ENCODE measurements around the gene RRAS2.

RRAS2 gene

GRCh38 chr11:14264966-14265365 lies 94.0 kb downstream of the RRAS2 start:
- no peak overlapping the region for H3K27ac Mint-ChIP-seq
- H3K4me3 Mint-ChIP-seq = no peak overlapping the region
- peaks cover 50% of the 10 kb centered on the region for H3K36me3 Mint-ChIP-seq (ENCODE audit: low read depth)
- H3K27me3 Mint-ChIP-seq (ENCODE audit: low read depth) = no peaks in the 10 kb centered on the region
- no peak for TF ChIP-seq CTCF (IDR thresholded peaks at IDR 0.05; ENCODE audit: unreplicated experiment in 3 of 3)
- no peaks in the 10 kb centered on the region for H3K9me3 Mint-ChIP-seq
- H3K4me1 Mint-ChIP-seq = peaks cover 7% of the 10 kb centered on the region

- no peak for TF ChIP-seq CTCF (IDR thresholded peaks at IDR 0.05; ENCODE audit: unreplicated experiment in 3 of 3)
- Mint-ChIP-seq H3K36me3 (ENCODE audit: low read depth) (peaks cover 43% of the 10 kb centered on the region), H3K4me1 (peaks cover 17% of the 10 kb centered on the region), H3K4me3 (no peak overlapping the region), H3K9me3 (no peaks in the 10 kb centered on the region), H3K27ac (no peak overlapping the region), H3K27me3 (ENCODE audit: low read depth) (no peaks in the 10 kb centered on the region)
These were observed 96.6 kb downstream of the RRAS2 start for GRCh38 chr11:14262271-14262846.

- Mint-ChIP-seq H3K36me3 (ENCODE audit: low read depth) (peaks cover 33% of the 10 kb centered on the region), H3K27ac (no peak overlapping the region), H3K4me3 (no peak overlapping the region), H3K9me3 (no peaks in the 10 kb centered on the region), H3K27me3 (ENCODE audit: low read depth) (no peaks in the 10 kb centered on the region), H3K4me1 (peaks cover 23% of the 10 kb centered on the region)
- TF ChIP-seq CTCF (IDR thresholded peaks at IDR 0.05; ENCODE audit: unreplicated experiment in 3 of 3) = no peak
These were observed 97.9 kb downstream of the RRAS2 start for GRCh38 chr11:14261066-14261465.

GRCh38 chr11:14259878-14260277 lies 99.1 kb downstream of the RRAS2 start:
- no peak for TF ChIP-seq CTCF (IDR thresholded peaks at IDR 0.05; ENCODE audit: unreplicated experiment in 3 of 3)
- peaks cover 31% of the 10 kb centered on the region for H3K36me3 Mint-ChIP-seq (ENCODE audit: low read depth)
- H3K4me3 Mint-ChIP-seq = no peak overlapping the region
- peaks cover 31% of the 10 kb centered on the region for H3K4me1 Mint-ChIP-seq
- no peaks in the 10 kb centered on the region for H3K27me3 Mint-ChIP-seq (ENCODE audit: low read depth)
- no peak overlapping the region for H3K27ac Mint-ChIP-seq
- no peaks in the 10 kb centered on the region for H3K9me3 Mint-ChIP-seq

GRCh38 chr11:14259186-14259784 lies 99.7 kb downstream of the RRAS2 start:
- no peak for TF ChIP-seq CTCF (IDR thresholded peaks at IDR 0.05; ENCODE audit: unreplicated experiment in 3 of 3)
- Mint-ChIP-seq H3K4me1 (peaks cover 37% of the 10 kb centered on the region), H3K27me3 (ENCODE audit: low read depth) (no peaks in the 10 kb centered on the region), H3K4me3 (no peak overlapping the region), H3K36me3 (ENCODE audit: low read depth) (peaks cover 29% of the 10 kb centered on the region), H3K27ac (no peak overlapping the region), H3K9me3 (no peaks in the 10 kb centered on the region)

All from nephron (organoid).